Upper lobe of left lung (tissue), 6 donors: Measurements from ENCODE around the gene BEGAIN. TPM values are rescaled to one million over a fixed set of nuclear protein-coding genes. Genes with fewer than 3 reads are reported as not detected.
A peak's percentile ranks its signal among the peaks of the same experiment; 100 is the strongest.

Source experiments
- ATAC-seq, 2 donors: fragments of 200-7000 bp; cut with Tn5 transposase; one replicate each; pipeline ENCODE4 v1.9.1; 2022; ENCODE audit warnings: mild to moderate bottlenecking in 2 of 2, moderate library complexity in 2 of 2; ENCODE audit not compliant: low FRiP score in 2 of 2
- DNase-seq, 2 donors: peaks; one replicate each; pipeline ENCODE4 v3.0.0-alpha.2; 2019 to 2020
- H3K27ac ChIP-seq, 4 donors: fragments of 200-600 bp; sonication (generic); one replicate each; pipeline ENCODE4 v1.5.1; 2016 to 2019
- H3K27me3 ChIP-seq, 4 donors: fragments of 200-600 bp; sonication (generic); one replicate each; pipeline ENCODE4 v1.5.1; 2017 to 2019
- H3K36me3 ChIP-seq, 4 donors: fragments of 200-600 bp; sonication (generic); one replicate each; pipeline ENCODE4 v1.5.1; 2016 to 2019
- H3K4me1 ChIP-seq, 4 donors: fragments of 200-600 bp; sonication (generic); one replicate each; pipeline ENCODE4 v1.5.1; 2018 to 2019
- H3K4me3 ChIP-seq, 4 donors: fragments of 200-600 bp; sonication (generic); one replicate each; pipeline ENCODE4 v1.5.1; 2017 to 2019; ENCODE audit warnings: mild to moderate bottlenecking in 2 of 4, moderate library complexity in 1 of 4
- H3K9me3 ChIP-seq, 4 donors: fragments of 200-600 bp; sonication (generic); one replicate each; pipeline ENCODE4 v1.5.1; 2018 to 2019
- EP300 ChIP-seq, 4 donors: sonication (generic); formaldehyde crosslinking; IDR thresholded peaks; one replicate each; pipeline ENCODE4 v1.5.1; 2017; ENCODE audit warnings: antibody characterized with exemption in 4 of 4, control low read depth in 2 of 4
- POLR2A ChIP-seq, 4 donors: fragments of 450-650 bp; IDR thresholded peaks; one replicate each; pipeline ENCODE4 v1.5.1; 2016 to 2017; ENCODE audit warnings: antibody characterized with exemption in 4 of 4, mild to moderate bottlenecking in 2 of 4
- POLR2AphosphoS5 ChIP-seq, 2 donors: sonication (generic); formaldehyde crosslinking; IDR thresholded peaks; one replicate each; pipeline ENCODE4 v1.5.1; 2017; ENCODE audit warnings: antibody characterized with exemption in 2 of 2
- WGBS, 2 donors: methylation state at CpG; one replicate each; pipeline ENCODE4 v1.1.5; 2017 to 2018; 5-methylcytosine and 5-hydroxymethylcytosine counted together
- total RNA-seq, 6 donors: library from RNA; depleted of rRNA in 4 of 6; stranded (reverse); fragments of >200 nt in 4 of 6; gene quantifications; one replicate each; pipeline versions ENCODE4 v1.1.0 to v1.2.1, GENCODE V29; 2016 to 2021
- TF ChIP-seq, protein P1 (sequence below), 6 experiments: fragments of 450-650 bp in 4 of 6; fragments of 200-600 bp in 2 of 6; sonication (generic) in 2 of 6; IDR thresholded peaks; one replicate each; pipeline ENCODE4 v1.5.1; 2016 to 2019; ENCODE audit warnings: antibody characterized with exemption in 6 of 6
- donor health status: DM: no; HTN: no; CAD: no; lungs with moderate emphysema.
- donor health status: DM: no; HTN: yes; CAD: no; lungs with severe emphysema.

BEGAIN gene
- total RNA-seq, 6 donors from 2014 or later: under 0.01 to 2.0 (median 0.88) TPM

DNA sequence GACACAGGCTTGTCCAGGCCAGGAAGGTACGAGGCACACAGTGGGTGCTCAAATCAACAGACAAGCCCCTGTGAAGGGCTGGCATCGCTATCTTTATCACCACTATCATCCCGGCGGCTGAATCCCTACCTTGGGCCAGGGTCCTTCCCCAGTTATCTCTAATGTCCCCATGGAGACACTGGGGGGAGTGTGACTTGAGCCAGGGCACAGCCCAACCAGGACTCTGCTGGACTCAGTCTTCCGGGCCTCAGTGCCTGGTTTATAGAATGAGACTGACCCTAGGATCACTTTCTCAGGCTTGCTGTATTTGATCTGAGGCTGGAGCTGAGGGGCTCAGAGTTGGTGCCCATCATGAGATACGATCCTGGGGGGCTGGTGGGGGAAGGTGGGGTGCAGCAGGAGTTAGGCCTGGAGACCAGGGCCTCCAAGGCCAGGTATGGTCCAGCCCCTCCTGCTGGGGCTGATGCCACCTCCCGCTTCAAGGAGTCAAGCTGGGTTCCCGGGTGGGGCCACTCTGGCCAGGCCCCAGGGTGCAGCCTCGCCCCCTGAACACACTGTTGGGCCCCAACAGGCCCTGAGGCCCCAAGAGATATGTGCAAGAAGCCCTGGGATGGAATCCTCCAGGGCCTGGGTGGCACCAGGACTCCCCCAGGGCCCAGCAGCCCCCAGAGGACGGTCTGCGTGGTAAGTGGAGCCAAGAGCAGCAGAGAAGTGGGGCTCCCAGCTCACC is 11.8 kb downstream of the BEGAIN start:
- Histone ChIP-seq H3K27me3 (peaks cover 0 to under 1% (median 0%) of the 10 kb centered on the region in 4 donors), H3K4me1 (no peaks in the 10 kb centered on the region), H3K27ac (no peak overlapping the region), H3K4me3 (no peak overlapping the region), H3K9me3 (peaks cover 0 to 4% (median 0%) of the 10 kb centered on the region in 4 donors), H3K36me3 (no peaks in the 10 kb centered on the region)
- ATAC-seq (no peak), DNase-seq (peak in 1 of 2 donors; percentile 62)
- 86 to 90% methylated on average over 7 to 9 of the region's 11 CpGs for WGBS, 2 donors
- TF ChIP-seq POLR2A (IDR thresholded peaks at IDR 0.05) (no peak), EP300 (IDR thresholded peaks at IDR 0.05) (no peak), POLR2AphosphoS5 (IDR thresholded peaks at IDR 0.05) (no peak)
- TF ChIP-seq, protein P1, sequence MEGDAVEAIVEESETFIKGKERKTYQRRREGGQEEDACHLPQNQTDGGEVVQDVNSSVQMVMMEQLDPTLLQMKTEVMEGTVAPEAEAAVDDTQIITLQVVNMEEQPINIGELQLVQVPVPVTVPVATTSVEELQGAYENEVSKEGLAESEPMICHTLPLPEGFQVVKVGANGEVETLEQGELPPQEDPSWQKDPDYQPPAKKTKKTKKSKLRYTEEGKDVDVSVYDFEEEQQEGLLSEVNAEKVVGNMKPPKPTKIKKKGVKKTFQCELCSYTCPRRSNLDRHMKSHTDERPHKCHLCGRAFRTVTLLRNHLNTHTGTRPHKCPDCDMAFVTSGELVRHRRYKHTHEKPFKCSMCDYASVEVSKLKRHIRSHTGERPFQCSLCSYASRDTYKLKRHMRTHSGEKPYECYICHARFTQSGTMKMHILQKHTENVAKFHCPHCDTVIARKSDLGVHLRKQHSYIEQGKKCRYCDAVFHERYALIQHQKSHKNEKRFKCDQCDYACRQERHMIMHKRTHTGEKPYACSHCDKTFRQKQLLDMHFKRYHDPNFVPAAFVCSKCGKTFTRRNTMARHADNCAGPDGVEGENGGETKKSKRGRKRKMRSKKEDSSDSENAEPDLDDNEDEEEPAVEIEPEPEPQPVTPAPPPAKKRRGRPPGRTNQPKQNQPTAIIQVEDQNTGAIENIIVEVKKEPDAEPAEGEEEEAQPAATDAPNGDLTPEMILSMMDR (IDR thresholded peaks at IDR 0.05): no peak

DNA sequence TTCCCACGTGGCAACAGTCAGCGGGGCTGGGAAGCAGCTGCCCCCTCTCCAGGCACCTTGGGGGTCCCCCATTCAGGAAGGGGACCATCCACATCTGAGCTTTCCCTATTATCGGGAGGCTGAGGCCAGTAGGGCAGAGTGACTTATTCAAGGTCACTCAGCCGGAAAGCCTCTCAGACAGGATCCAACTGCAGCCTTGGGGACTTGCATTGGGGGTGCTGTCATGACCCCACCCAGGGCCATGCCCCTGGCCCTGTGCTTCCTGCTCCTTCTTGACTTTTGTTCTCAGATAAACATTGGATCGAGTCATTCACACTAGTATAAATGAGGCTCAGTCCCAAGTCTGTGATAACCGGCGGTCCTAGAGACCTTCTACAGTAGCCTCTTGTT is 12.6 kb downstream of the BEGAIN start:
- Histone ChIP-seq H3K4me1 (no peaks in the 10 kb centered on the region), H3K27ac (no peak overlapping the region), H3K4me3 (no peak overlapping the region), H3K27me3 (peaks cover 0 to 9% (median 3%) of the 10 kb centered on the region in 4 donors), H3K36me3 (no peaks in the 10 kb centered on the region), H3K9me3 (peaks cover 0 to 4% (median 0%) of the 10 kb centered on the region in 4 donors)
- ATAC-seq (no peak), DNase-seq (no peak)
- WGBS, 2 donors: 69 to 73% methylated on average over 6 to 7 of the region's 7 CpGs
- TF ChIP-seq, protein P1 (IDR thresholded peaks at IDR 0.05): no peak
- no peak for TF ChIP-seq POLR2AphosphoS5 (IDR thresholded peaks at IDR 0.05)

DNA sequence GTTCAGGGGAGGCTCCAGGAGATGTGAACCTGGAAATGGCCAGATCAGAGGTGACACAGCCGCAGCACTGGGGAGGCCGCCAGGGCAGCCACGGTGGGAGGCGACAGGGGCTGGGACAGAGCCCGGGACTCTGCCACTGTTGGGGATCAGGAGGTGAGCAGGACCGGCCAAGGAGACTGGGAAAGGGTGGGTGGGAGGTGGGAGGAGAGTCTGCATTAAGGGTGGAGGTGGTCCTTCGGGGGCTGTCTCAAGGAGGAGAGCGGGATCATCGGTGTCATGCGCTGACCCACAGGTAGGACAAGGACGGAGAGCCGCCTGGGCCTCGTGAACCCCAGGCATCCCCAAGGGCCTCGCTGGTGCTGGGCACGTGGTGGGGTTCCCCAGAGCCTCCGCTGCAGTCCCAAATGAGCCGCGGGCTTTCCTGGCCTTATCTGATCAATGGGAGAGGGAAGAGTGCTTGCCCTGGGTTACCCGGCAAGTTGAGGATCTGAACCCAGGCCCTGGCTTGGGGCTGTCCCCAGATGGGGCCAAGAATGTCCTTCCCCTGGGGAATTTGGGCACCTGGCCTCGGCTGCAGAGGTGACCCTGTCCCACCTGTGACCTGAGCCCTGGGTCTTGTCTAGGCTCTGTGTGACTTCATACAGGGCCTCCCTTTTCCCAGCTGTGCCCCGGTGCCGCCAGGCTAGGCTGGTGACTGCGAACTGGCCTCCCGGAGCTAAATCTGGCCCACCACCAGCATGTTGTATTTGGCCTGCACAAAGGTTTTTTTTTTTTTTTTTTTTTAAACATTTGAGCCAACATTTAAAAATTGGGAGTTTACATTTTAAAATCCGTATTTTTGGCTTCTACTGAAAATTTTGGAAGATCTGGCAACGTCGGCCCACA is 13.2 kb downstream of the BEGAIN start:
- DNase-seq: peak in 1 of 2 donors; percentile 58
- H3K36me3 ChIP-seq: no peaks in the 10 kb centered on the region
- peaks cover 0 to 4% (median 0%) of the 10 kb centered on the region in 4 donors for H3K9me3 ChIP-seq
- no peak for ATAC-seq
- H3K27me3 ChIP-seq: peaks cover 0 to 15% (median 5%) of the 10 kb centered on the region in 4 donors
- TF ChIP-seq POLR2AphosphoS5 (IDR thresholded peaks at IDR 0.05) (no peak), POLR2A (IDR thresholded peaks at IDR 0.05) (no peak), EP300 (IDR thresholded peaks at IDR 0.05) (no peak)
- TF ChIP-seq, protein P1 (IDR thresholded peaks at IDR 0.05): no peak
- no peak overlapping the region for H3K27ac ChIP-seq
- no peak overlapping the region for H3K4me3 ChIP-seq
- WGBS, 2 donors: 79 to 81% methylated on average over 27 of the region's 27 CpGs
- peaks cover 0 to 3% (median under 1%) of the 10 kb centered on the region in 4 donors for H3K4me1 ChIP-seq

DNA sequence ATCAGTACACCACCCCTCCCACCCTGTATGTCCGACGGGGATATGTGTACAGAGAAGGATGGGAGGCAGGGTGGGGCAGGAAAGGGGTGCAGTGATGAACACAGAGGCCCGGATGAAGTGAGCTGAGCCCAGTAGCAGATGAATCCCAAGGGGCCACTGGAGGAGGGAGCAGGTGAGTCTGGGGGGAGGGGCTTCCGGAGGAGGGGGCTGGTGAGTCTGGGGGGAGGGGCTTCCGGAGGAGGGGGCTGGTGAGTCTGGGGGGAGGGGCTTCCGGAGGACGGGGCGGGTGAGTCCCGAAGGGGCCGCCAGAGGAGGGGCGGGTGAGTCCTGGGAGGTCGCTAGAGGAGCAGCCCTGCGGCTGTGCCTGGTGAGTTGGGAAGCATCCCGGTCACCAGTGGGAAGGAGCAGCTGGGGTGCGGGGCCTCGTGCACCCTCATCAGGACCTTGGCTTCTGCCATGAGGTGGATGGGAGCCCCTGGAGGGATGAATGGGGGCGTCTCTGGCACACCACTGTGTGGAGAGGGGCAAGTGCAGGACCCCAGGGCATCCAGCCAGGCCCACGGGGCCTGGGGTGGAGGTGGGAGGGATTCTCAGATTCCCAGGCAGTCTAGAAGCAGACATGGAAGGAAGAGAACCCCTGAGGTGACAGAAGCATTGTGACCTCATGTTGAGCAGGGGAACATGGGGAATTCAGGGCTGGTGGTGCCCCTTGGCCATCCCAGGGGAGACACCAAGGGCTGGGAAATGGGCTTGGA is 14.0 kb downstream of the BEGAIN start:
- DNase-seq (peak in 1 of 2 donors; percentile 50), ATAC-seq (no peak)
- Histone ChIP-seq H3K36me3 (no peaks in the 10 kb centered on the region), H3K27ac (no peak overlapping the region), H3K4me3 (no peak overlapping the region), H3K4me1 (peaks cover 5 to 11% (median 7%) of the 10 kb centered on the region in 4 donors), H3K9me3 (no peaks in the 10 kb centered on the region), H3K27me3 (peaks cover 0 to 23% (median 12%) of the 10 kb centered on the region in 4 donors)
- WGBS, 2 donors: 17 to 40% methylated on average over 1 to 17 of the region's 18 CpGs
- TF ChIP-seq POLR2A (IDR thresholded peaks at IDR 0.05) (no peak), POLR2AphosphoS5 (IDR thresholded peaks at IDR 0.05) (no peak), EP300 (IDR thresholded peaks at IDR 0.05) (no peak)
- TF ChIP-seq, protein P1 (IDR thresholded peaks at IDR 0.05): no peak
